Measurements from ENCODE around the gene DNAI1.

Gene DNAI1

DNA sequence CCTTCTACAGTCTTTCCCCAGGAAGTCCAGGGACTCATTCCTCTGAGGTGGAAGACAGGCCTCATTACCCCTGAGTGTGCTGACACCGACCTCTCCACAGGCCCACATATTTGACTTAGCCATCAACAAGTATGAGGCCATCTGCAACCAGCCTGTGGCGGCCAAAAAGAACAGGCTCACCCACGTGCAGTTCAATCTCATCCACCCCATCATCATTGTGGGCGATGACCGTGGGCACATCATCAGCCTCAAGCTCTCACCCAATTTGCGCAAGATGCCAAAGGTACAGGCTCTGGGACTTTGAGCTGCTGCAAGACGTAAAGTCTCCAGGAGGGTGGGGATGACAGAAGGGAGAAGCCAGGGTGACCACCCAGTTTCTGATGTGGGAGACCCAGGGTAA is 58.6 kb downstream of the DNAI1 start:
- TF ChIP-seq Cebpa-rat (IDR thresholded peaks at IDR 0.05) = no peak
- Histone ChIP-seq H3K27me3 (peaks cover under 1 to 13% (median 7%) of the 10 kb centered on the region in 11 experiments; a peak in 14 of 22 replicates), H3K9ac (no peak overlapping the region; a peak in 1 of 22 replicates), H3K4me2 (peak overlapping the region; percentile 76 to 93 (median 82)), H3K4me1 (peaks cover 50 to 87% (median 76%) of the 10 kb centered on the region in 10 experiments), H3K9me3 (replicated peaks in 1 of 11) (no peaks in the 10 kb centered on the region), H4K20me1 (peaks cover 0 to 15% (median 0%) of the 10 kb centered on the region in 11 experiments; a peak in 6 of 22 replicates), H3K4me3 (peak overlapping the region in 1 of 10 experiments; percentile 29; a peak in 1 of 20 replicates), H3K36me3 (no peaks in the 10 kb centered on the region), H3K27ac (peak overlapping the region in 3 of 11 experiments; percentile 55 to 74 (median 56); a peak in 4 of 22 replicates)

DNA sequence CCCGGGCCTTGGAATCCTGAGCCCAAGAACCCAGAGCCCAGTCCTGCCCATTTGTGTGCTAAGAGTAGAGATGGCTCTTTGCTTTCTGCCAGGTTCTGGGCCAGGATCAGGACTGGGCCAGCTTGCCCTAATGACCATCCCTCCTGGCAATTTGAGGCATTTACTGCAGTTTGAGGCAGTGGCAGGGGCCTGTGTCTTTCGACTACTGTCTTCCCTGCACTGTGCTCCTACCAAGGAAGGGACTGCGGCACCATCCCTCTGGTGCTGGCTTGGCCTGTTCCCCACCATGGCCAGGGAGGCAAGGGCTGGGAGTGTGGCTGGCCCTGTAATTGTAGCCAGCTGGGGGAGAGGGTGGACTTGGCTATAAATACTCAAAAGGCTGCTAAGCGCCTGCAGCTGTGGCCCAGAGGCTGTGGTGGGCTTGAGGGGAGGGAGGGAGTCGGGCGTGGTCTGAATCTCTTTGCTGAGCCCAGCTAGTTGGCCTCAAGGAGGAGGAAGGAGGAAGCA is 59.6 kb downstream of the DNAI1 start:
- H3K36me3 ChIP-seq = no peaks in the 10 kb centered on the region
- H3K4me3 ChIP-seq = peak overlapping the region in 1 of 10 experiments; percentile 29; a peak in 3 of 20 replicates
- no peaks in the 10 kb centered on the region for H3K9me3 ChIP-seq (replicated peaks in 1 of 11)
- peaks cover 0 to 15% (median 0%) of the 10 kb centered on the region in 11 experiments; a peak in 6 of 22 replicates for H4K20me1 ChIP-seq
- H3K27me3 ChIP-seq = peaks cover 5 to 19% (median 12%) of the 10 kb centered on the region in 11 experiments; a peak in 15 of 22 replicates
- H3K27ac ChIP-seq = peak overlapping the region in 7 of 11 experiments; percentile 15 to 74 (median 55); a peak in 12 of 22 replicates
- H3K4me2 ChIP-seq = peak overlapping the region; percentile 76 to 93 (median 82)
- TF ChIP-seq Cebpa-rat (IDR thresholded peaks at IDR 0.05) = no peak
- peaks cover 51 to 83% (median 72%) of the 10 kb centered on the region in 10 experiments for H3K4me1 ChIP-seq
- peak overlapping the region in 8 of 11 experiments; percentile 3 to 53 (median 26); a peak in 8 of 22 replicates for H3K9ac ChIP-seq

DNA sequence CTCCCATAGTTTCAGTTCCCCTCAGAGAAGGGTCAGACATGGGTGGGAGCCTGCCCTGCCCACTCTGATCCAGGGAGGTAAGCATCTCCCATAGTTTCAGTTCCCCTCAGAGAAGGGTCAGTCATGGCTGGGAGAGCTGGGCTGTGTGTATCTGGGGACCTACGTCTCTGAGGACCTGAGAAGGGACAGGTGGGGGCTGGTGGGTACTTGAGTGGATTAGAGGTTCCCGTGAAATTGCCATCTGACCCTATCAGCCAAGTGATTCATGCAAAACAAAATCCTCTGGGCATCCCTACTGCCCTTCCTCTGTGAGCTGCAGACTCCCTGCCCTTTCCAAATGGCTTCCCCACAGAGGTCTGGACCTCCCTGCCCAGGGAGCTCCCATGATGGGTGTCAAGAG is 60.3 kb downstream of the DNAI1 start:
- Histone ChIP-seq H3K4me1 (peaks cover 55 to 83% (median 72%) of the 10 kb centered on the region in 10 experiments), H3K9me3 (replicated peaks in 1 of 11) (no peaks in the 10 kb centered on the region), H3K9ac (no peak overlapping the region), H3K36me3 (no peaks in the 10 kb centered on the region), H3K27me3 (peaks cover 5 to 23% (median 12%) of the 10 kb centered on the region in 11 experiments; a peak in 15 of 22 replicates), H3K4me3 (no peak overlapping the region), H3K27ac (peak overlapping the region in 1 of 11 experiments; percentile 40; a peak in 1 of 22 replicates), H4K20me1 (peaks cover 0 to 15% (median 0%) of the 10 kb centered on the region in 11 experiments; a peak in 6 of 22 replicates), H3K4me2 (peak overlapping the region; percentile 40 to 93 (median 82))
- TF ChIP-seq Cebpa-rat (IDR thresholded peaks at IDR 0.05) = no peak

DNA sequence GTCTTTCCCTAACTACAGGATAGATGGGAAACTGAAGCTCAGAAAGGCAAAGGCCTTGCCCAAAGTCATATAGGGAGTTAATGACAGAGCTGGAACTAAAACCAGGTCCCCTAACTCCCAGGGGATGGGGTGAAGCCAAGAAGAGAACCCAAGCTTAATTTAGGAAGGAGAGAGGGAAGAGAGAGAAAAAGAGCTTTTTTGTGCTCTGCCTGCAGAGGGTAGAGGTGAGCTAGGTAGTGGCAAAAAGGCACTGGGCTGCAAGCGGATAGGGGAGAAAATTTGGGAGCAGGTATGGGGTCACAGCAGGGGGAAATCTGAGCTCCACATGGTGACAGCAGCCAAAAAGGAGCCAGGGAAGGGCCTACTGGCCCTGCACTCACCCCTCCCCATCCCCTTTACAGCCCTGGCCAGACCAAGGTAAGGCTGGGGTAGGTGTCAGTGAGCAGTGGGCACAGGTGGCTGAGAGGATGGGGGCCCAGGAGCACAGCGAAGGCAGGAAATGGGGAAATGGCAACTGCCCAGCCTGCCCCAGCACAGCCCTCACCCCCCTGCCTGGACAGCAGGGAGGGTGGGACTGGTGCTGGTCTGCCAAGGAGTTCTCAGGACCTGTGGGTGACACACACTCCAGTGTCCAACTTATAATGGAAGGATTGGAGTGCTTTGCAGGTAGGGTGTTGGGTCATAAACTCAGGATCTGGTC is 60.9 kb downstream of the DNAI1 start:
- Histone ChIP-seq H3K4me2 (peak overlapping the region; percentile 40 to 93 (median 82)), H4K20me1 (peaks cover 0 to 15% (median 0%) of the 10 kb centered on the region in 11 experiments; a peak in 6 of 22 replicates), H3K9me3 (replicated peaks in 1 of 11) (no peaks in the 10 kb centered on the region), H3K4me3 (no peak overlapping the region), H3K36me3 (no peaks in the 10 kb centered on the region), H3K9ac (no peak overlapping the region), H3K27ac (peak overlapping the region in 1 of 11 experiments; percentile 40; a peak in 1 of 22 replicates), H3K4me1 (peaks cover 55 to 77% (median 66%) of the 10 kb centered on the region in 10 experiments), H3K27me3 (peaks cover 5 to 23% (median 12%) of the 10 kb centered on the region in 11 experiments; a peak in 15 of 22 replicates)
- no peak for TF ChIP-seq Cebpa-rat (IDR thresholded peaks at IDR 0.05)

DNA sequence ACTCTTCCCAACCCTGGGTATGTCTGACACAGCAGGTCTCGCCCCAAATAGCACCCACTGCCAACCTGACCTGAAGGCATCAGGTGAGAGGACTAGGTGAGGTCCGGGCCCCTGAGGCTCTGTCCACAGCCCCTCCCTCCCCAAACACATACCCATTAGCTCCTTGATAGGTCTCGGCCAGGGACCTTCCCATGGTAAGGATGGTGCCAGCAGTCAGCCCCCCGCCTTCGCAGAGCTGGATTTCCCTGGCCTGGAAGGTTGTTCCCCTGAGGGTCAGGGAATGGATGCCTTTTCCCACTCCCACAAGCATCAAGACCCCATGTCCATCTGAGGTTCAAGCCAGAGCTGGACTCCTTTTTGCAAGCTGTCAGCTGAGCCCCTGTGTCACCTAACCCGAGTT is 61.5 kb downstream of the DNAI1 start:
- Histone ChIP-seq H3K36me3 (no peaks in the 10 kb centered on the region), H3K27ac (no peak overlapping the region), H3K9ac (no peak overlapping the region), H3K27me3 (peaks cover 5 to 23% (median 12%) of the 10 kb centered on the region in 11 experiments; a peak in 15 of 22 replicates), H3K4me2 (peak overlapping the region in 9 of 11 experiments; percentile 38 to 93 (median 81); a peak in 16 of 22 replicates), H3K4me3 (no peak overlapping the region), H3K4me1 (peaks cover 55 to 76% (median 64%) of the 10 kb centered on the region in 10 experiments), H3K9me3 (replicated peaks in 1 of 11) (no peaks in the 10 kb centered on the region), H4K20me1 (peaks cover 0 to 15% (median 0%) of the 10 kb centered on the region in 11 experiments; a peak in 6 of 22 replicates)
- TF ChIP-seq Cebpa-rat (IDR thresholded peaks at IDR 0.05) = no peak

DNA sequence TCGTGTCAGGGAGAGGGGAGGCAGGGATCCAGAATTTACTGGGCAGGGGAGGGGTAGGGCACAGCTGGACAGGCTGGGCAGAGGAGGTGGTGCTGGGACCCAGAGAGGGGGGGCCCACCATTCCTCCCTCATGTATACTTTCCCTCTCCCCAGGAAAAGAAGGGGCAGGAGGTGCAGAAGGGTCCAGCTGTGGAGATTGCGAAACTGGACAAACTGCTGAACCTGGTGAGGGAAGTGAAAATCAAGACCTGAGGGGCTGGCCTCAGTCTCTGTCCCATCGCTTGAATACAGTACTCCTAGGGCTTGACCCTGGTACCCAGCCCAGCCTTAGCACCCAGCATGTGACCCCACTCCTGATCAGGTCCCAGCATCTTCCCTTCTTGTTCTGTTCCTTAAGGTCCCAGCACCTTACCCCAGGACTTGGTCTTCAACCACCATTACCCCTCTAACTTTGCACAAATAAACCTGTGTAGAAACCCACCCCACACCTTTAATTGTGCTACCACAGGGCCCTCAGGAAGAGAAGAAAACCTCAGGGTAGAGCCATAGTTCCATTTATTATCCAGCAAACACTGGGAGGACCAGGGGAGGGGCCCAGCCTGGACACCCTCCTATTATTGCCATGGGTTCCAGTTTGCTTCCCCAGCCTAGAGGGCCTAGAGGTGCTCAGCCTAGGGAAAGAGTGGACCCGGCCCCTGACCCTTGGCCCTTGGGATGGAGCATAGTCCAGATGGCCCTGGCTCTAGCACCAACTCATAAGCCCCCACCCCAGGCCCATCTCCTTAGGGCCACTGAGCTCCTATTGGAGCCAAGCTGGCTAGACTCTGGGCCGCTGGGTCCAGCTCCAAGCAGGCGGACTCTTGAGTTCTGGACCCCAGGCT is 62.1 kb downstream of the DNAI1 start:
- no peak overlapping the region for H3K27ac ChIP-seq

DNA sequence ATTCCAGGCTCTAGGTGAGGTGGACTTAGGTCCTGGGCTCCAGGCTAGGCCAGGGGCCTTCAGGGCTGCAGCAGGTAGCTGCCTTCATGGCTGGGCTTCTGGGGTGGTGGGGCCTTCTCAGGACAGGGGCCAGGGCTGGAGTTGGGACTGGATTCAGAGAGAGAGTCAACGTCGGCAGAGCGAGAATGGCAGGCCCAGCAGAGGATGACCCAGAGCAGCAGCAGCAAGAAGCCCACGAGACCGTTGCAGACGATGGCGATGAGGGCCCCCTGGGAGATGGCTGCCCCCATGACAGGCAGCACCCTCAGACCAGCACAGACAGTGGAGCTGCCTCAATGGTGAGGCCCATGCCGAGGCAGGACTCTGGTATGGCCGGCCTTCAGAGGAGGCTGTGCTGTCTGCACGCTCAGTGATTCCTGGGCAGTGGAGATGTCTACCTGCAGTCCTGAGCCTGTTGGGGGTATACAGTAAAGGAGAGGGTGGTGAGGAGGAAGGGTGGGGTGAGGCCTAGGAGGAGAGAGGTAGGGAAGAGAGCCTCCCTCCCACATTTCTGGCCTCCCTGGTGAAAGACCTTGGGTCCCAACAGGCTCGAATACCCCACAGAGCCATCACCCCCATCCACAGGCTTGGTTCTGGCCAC is 62.9 kb downstream of the DNAI1 start:
- no peak overlapping the region for H3K27ac ChIP-seq
- H3K4me1 ChIP-seq = peaks cover 54 to 70% (median 64%) of the 10 kb centered on the region in 10 experiments
- H3K36me3 ChIP-seq = no peaks in the 10 kb centered on the region
- H3K27me3 ChIP-seq = peaks cover 5 to 23% (median 12%) of the 10 kb centered on the region in 11 experiments; a peak in 15 of 22 replicates
- TF ChIP-seq Cebpa-rat (IDR thresholded peaks at IDR 0.05) = no peak
- 0 out of 22 replicates have a peak overlapping the region, but pooled peaks of 1 of the 11 experiments have one; percentile 50 for H3K9ac ChIP-seq
- no peak overlapping the region; a peak in 1 of 20 replicates for H3K4me3 ChIP-seq
- peaks cover 0 to 15% (median 0%) of the 10 kb centered on the region in 11 experiments; a peak in 6 of 22 replicates for H4K20me1 ChIP-seq
- peak overlapping the region; percentile 38 to 93 (median 86); a peak in 18 of 22 replicates for H3K4me2 ChIP-seq
- H3K9me3 ChIP-seq (replicated peaks in 1 of 11) = no peaks in the 10 kb centered on the region

More for the DNA sequence above, 62.1 kb downstream of the DNAI1 start:
- H3K36me3 ChIP-seq = no peaks in the 10 kb centered on the region
- no peak overlapping the region; a peak in 1 of 20 replicates for H3K4me3 ChIP-seq
- H3K9ac ChIP-seq = no peak overlapping the region
- H3K4me1 ChIP-seq = peaks cover 55 to 76% (median 64%) of the 10 kb centered on the region in 10 experiments
- peak overlapping the region; percentile 38 to 93 (median 86) for H3K4me2 ChIP-seq
- H3K9me3 ChIP-seq (replicated peaks in 1 of 11) = no peaks in the 10 kb centered on the region
- peaks cover 5 to 23% (median 12%) of the 10 kb centered on the region in 11 experiments; a peak in 15 of 22 replicates for H3K27me3 ChIP-seq
- H4K20me1 ChIP-seq = peaks cover 0 to 15% (median 0%) of the 10 kb centered on the region in 11 experiments; a peak in 6 of 22 replicates
- peak in 8 of 11 experiments; percentile 18 to 76 (median 54); a peak in 9 of 22 replicates for TF ChIP-seq Cebpa-rat (IDR thresholded peaks at IDR 0.05)
